MG63 (cell line): ENCODE data around the gene IQCH. TPM values are rescaled to one million over a fixed set of nuclear protein-coding genes. Genes with fewer than 3 reads are reported as not detected.
"Not testable (repeated sequence)": the region's sequence is repeated elsewhere in the genome, so short reads cannot be mapped to it uniquely, and the experiment has no call there.

Source experiments
- DNase-seq: peaks from one replicate; pipeline ENCODE4 v3.0.0-alpha.2; 2020
- H3K27me3 ChIP-seq: fragments of 250-450 bp; sonication (Bioruptor Pico); 2 replicates; pipeline ENCODE4 v1.5.1; 2020; ENCODE audit warnings: mild to moderate bottlenecking, moderate library complexity
- H3K36me3 ChIP-seq: fragments of 250-450 bp; sonication (Bioruptor Pico); 2 replicates; pipeline ENCODE4 v1.5.1; 2020; ENCODE audit warnings: mild to moderate bottlenecking, moderate library complexity
- H3K4me3 ChIP-seq: fragments of 250-450 bp; sonication (Bioruptor Pico); 2 replicates; pipeline ENCODE4 v1.5.1; 2020; ENCODE audit warnings: mild to moderate bottlenecking, moderate library complexity
- H3K9me3 ChIP-seq: fragments of 250-450 bp; sonication (Bioruptor Pico); 2 replicates; pipeline ENCODE4 v1.5.1; 2020; ENCODE audit warnings: mild to moderate bottlenecking, moderate library complexity
- total RNA-seq: library from RNA; depleted of rRNA; stranded (reverse); fragments of >200 nt; shearing (Covaris generic); gene quantifications from 2 replicates; pipeline ENCODE4 v1.2.3, GENCODE V29; 2014; ENCODE audit warnings: low replicate concordance

The IQCH gene
- total RNA-seq, 1 experiment from 2014 or later, result 3.5 TPM

DNA sequence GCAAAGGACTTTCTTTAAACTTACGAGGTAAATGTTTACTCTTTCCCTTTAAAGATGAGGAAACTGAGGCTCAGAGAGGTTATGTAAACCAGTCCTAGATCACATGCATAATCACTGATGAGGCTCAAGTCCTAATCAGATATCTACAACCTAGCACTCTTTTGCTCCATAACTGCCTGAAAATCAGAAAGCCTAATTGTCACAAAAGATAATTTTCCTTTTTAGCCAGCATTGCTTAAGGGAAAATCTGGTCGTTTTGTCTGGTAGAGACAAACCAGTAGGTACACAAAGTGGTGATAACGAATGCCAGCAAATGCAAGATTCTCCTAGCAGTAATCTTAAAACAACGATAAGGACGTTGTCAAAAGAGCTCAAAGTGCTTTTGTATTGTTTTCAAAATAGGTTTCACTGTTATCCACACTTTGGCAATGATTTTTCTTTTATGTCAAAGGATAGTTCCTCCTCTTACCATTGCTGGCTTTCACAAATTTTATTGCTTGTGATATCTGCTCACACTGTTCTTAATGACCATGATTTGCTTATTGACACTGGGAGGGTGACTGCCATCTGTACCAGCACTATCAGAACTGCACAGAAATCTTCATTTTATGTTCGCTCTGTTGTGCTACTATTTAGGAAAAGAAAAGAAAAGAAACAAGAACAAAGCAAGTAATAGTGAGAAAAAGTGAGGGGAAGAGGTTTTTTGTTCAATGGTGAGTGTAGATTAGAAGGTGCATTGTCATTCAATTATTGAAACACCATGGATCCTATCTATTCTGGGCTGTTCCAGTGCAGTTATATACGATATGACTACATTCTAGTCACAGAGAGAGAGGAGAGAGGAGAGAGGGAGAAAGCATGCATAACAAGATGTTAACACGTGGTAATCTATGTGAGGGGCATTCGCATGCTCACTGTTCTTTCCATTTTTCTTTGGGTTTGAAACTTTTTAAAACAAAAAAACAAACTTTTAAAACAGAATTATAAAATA is 13.7 kb downstream of the IQCH start:
- H3K27me3 ChIP-seq, result no peaks in the 10 kb centered on the region

GRCh38 chr15:67274236-67274635 is 19.6 kb downstream of the IQCH start:
- no peak overlapping the region for H3K4me3 ChIP-seq
- no peak for DNase-seq
- peaks cover 14% of the 10 kb centered on the region for H3K9me3 ChIP-seq
- H3K36me3 ChIP-seq, result no peaks in the 10 kb centered on the region
- no peaks in the 10 kb centered on the region for H3K27me3 ChIP-seq

More for the DNA sequence above, 13.7 kb downstream of the IQCH start:
- peaks cover 6% of the 10 kb centered on the region for H3K9me3 ChIP-seq
- no peaks in the 10 kb centered on the region for H3K36me3 ChIP-seq
- no peak overlapping the region for H3K4me3 ChIP-seq
- DNase-seq, result no peak

GRCh38 chr15:67276666-67277065 is 22.1 kb downstream of the IQCH start:
- peaks cover 14% of the 10 kb centered on the region for H3K9me3 ChIP-seq
- H3K27me3 ChIP-seq, result no peaks in the 10 kb centered on the region
- DNase-seq, result no peak
- H3K36me3 ChIP-seq, result no peaks in the 10 kb centered on the region
- no peak overlapping the region for H3K4me3 ChIP-seq

DNA sequence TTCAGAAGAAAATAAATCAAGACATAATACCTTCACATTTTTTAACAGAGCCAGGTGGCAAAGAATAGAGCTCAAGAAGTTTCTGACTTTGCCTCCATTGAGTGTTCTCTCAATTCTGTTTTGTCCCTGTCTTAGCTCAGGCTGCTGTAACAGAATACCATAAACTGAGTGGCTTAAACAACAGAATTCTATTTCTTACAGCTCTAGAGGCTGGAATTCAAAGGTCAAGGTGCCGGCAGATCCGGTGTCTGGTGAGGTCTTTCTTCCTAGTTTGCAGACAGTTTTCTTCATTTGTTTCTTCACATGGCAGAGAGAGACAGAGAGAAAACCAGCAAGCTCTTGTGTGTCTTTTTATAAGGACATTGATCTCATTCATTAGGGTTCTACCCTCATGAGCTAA is 25.6 kb downstream of the IQCH start:
- no peak for DNase-seq
- no peak overlapping the region for H3K4me3 ChIP-seq
- no peaks in the 10 kb centered on the region for H3K9me3 ChIP-seq
- H3K27me3 ChIP-seq, result no peaks in the 10 kb centered on the region
- no peaks in the 10 kb centered on the region for H3K36me3 ChIP-seq

GRCh38 chr15:67281714-67282113 is 27.1 kb downstream of the IQCH start:
- no peaks in the 10 kb centered on the region for H3K27me3 ChIP-seq
- no peak for DNase-seq
- H3K36me3 ChIP-seq, result no peaks in the 10 kb centered on the region
- peaks cover 8% of the 10 kb centered on the region for H3K9me3 ChIP-seq
- no peak overlapping the region for H3K4me3 ChIP-seq

GRCh38 chr15:67285625-67286024 is 31.0 kb downstream of the IQCH start:
- DNase-seq, H3K4me3 ChIP-seq, H3K36me3 ChIP-seq, H3K27me3 ChIP-seq: not testable (repeated sequence)
- peaks cover 23% of the 10 kb centered on the region for H3K9me3 ChIP-seq

DNA sequence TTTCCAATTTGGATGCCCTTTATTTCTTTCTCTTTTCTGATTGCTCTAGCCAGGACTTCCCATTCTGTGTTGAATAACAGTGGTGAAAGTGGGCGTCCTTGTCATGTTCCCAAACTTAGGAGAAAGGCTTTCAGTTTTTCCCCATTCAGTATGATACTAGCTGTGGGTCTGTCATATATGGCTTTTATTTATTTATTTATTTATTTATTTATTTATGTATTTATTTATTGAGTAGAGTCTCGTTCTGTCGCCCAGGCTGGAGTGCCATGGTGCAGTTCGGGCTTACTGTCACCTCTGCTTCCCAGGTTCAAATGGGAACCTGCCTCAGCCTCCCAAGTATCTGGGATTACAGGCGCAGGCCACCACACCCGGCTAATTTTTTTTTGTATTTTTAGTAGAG is 31.8 kb downstream of the IQCH start:
- not testable (repeated sequence) for H3K27me3 ChIP-seq, DNase-seq, H3K4me3 ChIP-seq, H3K36me3 ChIP-seq
- peaks cover 23% of the 10 kb centered on the region for H3K9me3 ChIP-seq

- no peak for DNase-seq
- Histone ChIP-seq H3K27me3 (no peaks in the 10 kb centered on the region), H3K9me3 (peaks cover 23% of the 10 kb centered on the region), H3K36me3 (no peaks in the 10 kb centered on the region), H3K4me3 (no peak overlapping the region)
Observed at GRCh38 chr15:67290319-67290718, 35.7 kb downstream of the IQCH start.

GRCh38 chr15:67296188-67296587 is 41.6 kb downstream of the IQCH start:
- Histone ChIP-seq H3K36me3 (no peaks in the 10 kb centered on the region), H3K9me3 (no peaks in the 10 kb centered on the region), H3K4me3 (no peak overlapping the region), H3K27me3 (no peaks in the 10 kb centered on the region)
- DNase-seq, result no peak

DNA sequence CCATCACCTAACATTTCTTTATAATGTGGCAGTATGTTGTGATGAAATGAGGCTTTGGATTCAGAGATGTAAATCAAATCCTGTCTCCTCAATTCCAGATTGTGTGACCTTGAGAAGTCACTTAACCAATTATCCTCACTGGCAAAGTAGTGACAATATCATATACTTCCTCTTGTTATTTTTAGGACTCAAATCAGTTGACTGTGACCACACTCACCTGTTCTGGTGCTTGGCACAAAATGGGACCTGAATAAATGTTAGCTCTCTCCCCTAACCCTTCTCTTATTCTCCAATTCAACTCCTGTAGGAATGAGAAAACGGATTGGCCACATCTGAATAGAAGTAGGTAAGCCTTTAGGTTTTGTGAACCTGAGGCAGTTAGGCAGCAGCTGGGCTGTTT is 42.1 kb downstream of the IQCH start:
- H3K4me3 ChIP-seq, result no peak overlapping the region
- no peaks in the 10 kb centered on the region for H3K9me3 ChIP-seq
- no peaks in the 10 kb centered on the region for H3K27me3 ChIP-seq
- H3K36me3 ChIP-seq, result no peaks in the 10 kb centered on the region
- no peak for DNase-seq

GRCh38 chr15:67300266-67301025 is 45.9 kb downstream of the IQCH start:
- no peaks in the 10 kb centered on the region for H3K27me3 ChIP-seq
- H3K9me3 ChIP-seq, result no peaks in the 10 kb centered on the region
- H3K36me3 ChIP-seq, result no peaks in the 10 kb centered on the region
- H3K4me3 ChIP-seq, result no peak overlapping the region
- no peak for DNase-seq

DNA sequence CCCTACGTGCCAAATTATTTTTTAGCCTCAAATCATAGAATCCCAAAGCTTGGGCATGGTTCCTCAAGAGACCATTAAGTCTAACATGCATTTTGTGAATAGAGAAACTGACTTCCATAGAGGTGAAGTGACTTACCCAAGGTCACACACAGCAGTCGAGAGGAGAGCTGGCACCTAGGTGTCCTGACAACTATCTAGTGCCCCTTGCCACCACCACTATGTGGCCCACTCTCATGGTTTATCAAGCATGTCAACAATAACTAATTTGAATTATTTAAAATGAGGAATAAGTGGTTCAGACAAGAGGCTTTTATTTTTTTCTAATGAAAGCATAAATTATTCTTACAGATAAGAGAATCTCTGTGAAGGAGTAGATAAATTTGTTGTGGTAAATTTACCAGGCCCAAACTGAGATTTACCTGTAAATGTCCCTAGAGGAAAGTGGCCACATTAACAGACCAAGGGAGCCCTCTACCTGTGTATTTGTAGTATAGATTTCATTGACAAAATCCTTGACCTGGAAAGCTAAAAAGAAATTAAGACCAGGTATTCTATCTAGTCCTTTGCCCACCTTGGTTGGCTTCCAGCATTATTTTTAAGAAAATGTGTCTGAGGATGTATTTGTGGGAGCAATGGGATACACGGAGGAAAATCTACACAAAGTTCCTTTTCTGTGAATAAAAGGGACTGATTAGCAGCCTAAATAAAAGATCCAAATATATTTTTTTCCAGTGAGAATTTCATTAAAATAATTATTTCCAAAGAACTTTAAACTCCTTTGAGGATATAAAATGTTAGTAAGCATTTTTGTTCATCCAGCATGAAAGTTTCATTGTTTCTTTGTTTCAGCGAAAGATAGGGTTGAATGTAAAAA is 49.1 kb downstream of the IQCH start:
- Histone ChIP-seq H3K4me3 (no peak overlapping the region), H3K36me3 (no peaks in the 10 kb centered on the region), H3K27me3 (no peaks in the 10 kb centered on the region), H3K9me3 (no peaks in the 10 kb centered on the region)
- DNase-seq, result no peak

GRCh38 chr15:67304778-67305177 is 50.2 kb downstream of the IQCH start:
- Histone ChIP-seq H3K4me3 (no peak overlapping the region), H3K36me3 (no peaks in the 10 kb centered on the region), H3K9me3 (no peaks in the 10 kb centered on the region), H3K27me3 (no peaks in the 10 kb centered on the region)
- no peak for DNase-seq

- H3K36me3 ChIP-seq, result no peaks in the 10 kb centered on the region
- H3K4me3 ChIP-seq, result no peak overlapping the region
- H3K9me3 ChIP-seq, result no peaks in the 10 kb centered on the region
- no peaks in the 10 kb centered on the region for H3K27me3 ChIP-seq
- DNase-seq, result no peak
Observed at GRCh38 chr15:67305506-67305905, 50.9 kb downstream of the IQCH start.

DNA sequence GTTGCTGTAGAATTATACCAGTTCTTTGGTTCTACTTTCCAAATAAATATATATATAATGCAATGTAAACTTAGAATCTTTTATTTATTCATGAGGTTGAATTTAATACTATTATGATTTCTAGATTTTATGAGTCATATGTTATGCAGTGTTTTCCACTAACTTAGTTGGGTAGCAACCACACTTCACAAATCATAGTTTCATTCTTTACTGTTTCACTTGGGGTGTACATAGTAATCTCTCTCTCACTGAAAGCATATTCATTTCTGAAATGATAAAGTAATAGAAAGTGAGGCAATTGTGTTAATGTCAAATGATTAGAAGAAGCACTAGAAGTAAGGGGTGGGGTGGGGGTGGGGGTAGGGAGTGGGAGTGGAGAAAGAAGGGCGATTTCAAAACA is 52.6 kb downstream of the IQCH start:
- DNase-seq, result no peak
- Histone ChIP-seq H3K4me3 (no peak overlapping the region), H3K27me3 (no peaks in the 10 kb centered on the region), H3K9me3 (no peaks in the 10 kb centered on the region), H3K36me3 (no peaks in the 10 kb centered on the region)

GRCh38 chr15:67307889-67308597 is 53.5 kb downstream of the IQCH start:
- Histone ChIP-seq H3K9me3 (no peaks in the 10 kb centered on the region), H3K27me3 (no peaks in the 10 kb centered on the region)
- DNase-seq, result no peak

More at GRCh38 chr15:67307889-67308597, 53.5 kb downstream of the IQCH start:
- H3K36me3 ChIP-seq, result no peaks in the 10 kb centered on the region
- H3K4me3 ChIP-seq, result no peak overlapping the region
